AML-193 (cell line): ENCODE measurements around the gene C1QTNF6.

Experiments
- DNase-seq, 2 experiments: peaks; one replicate each; lab custom pipeline; 2025; lab: John Stamatoyannopoulos, UW

Gene C1QTNF6

GRCh38 chr22:37223965-37224551 is 36.0 kb upstream of the C1QTNF6 start:
- no peak for DNase-seq

GRCh38 chr22:37222440-37222971 is 34.5 kb upstream of the C1QTNF6 start:
- DNase-seq: peak in 1 of 2 experiments; percentile 37

- no peak for DNase-seq
These were observed 33.6 kb upstream of the C1QTNF6 start for GRCh38 chr22:37221424-37222333.

GRCh38 chr22:37220543-37220981 is 32.5 kb upstream of the C1QTNF6 start:
- DNase-seq: no peak

GRCh38 chr22:37219533-37219932 is 31.5 kb upstream of the C1QTNF6 start:
- no peak for DNase-seq

GRCh38 chr22:37218771-37219411 is 30.8 kb upstream of the C1QTNF6 start:
- no peak for DNase-seq

GRCh38 chr22:37218399-37218770 is 30.3 kb upstream of the C1QTNF6 start:
- DNase-seq: no peak

- no peak for DNase-seq
These were observed 27.8 kb upstream of the C1QTNF6 start for GRCh38 chr22:37215890-37216289.

GRCh38 chr22:37214731-37215030 is 26.6 kb upstream of the C1QTNF6 start:
- no peak for DNase-seq

- DNase-seq: no peak
These were observed 26.1 kb upstream of the C1QTNF6 start for GRCh38 chr22:37213941-37214730.

GRCh38 chr22:37213218-37213855 is 25.3 kb upstream of the C1QTNF6 start:
- DNase-seq: no peak

GRCh38 chr22:37212174-37212906 is 24.3 kb upstream of the C1QTNF6 start, which contains the start of gene SSTR3:
Gene SSTR3 (minus strand): TSS chr22:37212477. CDS start chr22:37207803, 4,674 bp downstream.
- no peak for DNase-seq

GRCh38 chr22:37211866-37212173 is 23.8 kb upstream of the C1QTNF6 start:
- no peak for DNase-seq

- no peak for DNase-seq
These were observed 23.2 kb upstream of the C1QTNF6 start for GRCh38 chr22:37211075-37211865.

- DNase-seq: no peak
These were observed 22.2 kb upstream of the C1QTNF6 start for GRCh38 chr22:37210041-37210803.

GRCh38 chr22:37209140-37209845 is 21.2 kb upstream of the C1QTNF6 start:
- DNase-seq: no peak

- DNase-seq: no peak
These were observed 20.5 kb upstream of the C1QTNF6 start for GRCh38 chr22:37208401-37209139.

GRCh38 chr22:37207981-37208380 is 19.9 kb upstream of the C1QTNF6 start:
- no peak for DNase-seq
